ENCODE measurements around the gene ADAMTS17. TPM values are rescaled to one million over a fixed set of nuclear protein-coding genes. Genes with fewer than 3 reads are reported as not detected.

ADAMTS17 gene
- total RNA-seq, 1 donor from 2014 or later = 2.3 TPM

GRCh38 chr15:100105101-100105500 is 236.7 kb downstream of the ADAMTS17 start:
- no peaks in the 10 kb centered on the region for H3K27me3 ChIP-seq (ENCODE audit: control insufficient read depth, insufficient read depth, low read length)
- TF ChIP-seq, protein P1, sequence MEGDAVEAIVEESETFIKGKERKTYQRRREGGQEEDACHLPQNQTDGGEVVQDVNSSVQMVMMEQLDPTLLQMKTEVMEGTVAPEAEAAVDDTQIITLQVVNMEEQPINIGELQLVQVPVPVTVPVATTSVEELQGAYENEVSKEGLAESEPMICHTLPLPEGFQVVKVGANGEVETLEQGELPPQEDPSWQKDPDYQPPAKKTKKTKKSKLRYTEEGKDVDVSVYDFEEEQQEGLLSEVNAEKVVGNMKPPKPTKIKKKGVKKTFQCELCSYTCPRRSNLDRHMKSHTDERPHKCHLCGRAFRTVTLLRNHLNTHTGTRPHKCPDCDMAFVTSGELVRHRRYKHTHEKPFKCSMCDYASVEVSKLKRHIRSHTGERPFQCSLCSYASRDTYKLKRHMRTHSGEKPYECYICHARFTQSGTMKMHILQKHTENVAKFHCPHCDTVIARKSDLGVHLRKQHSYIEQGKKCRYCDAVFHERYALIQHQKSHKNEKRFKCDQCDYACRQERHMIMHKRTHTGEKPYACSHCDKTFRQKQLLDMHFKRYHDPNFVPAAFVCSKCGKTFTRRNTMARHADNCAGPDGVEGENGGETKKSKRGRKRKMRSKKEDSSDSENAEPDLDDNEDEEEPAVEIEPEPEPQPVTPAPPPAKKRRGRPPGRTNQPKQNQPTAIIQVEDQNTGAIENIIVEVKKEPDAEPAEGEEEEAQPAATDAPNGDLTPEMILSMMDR (IDR thresholded peaks at IDR 0.05; ENCODE audit: insufficient read depth, low read length, poor library complexity, severe bottlenecking) = no peak
- DNase-seq (ENCODE audit: low read depth) = no peak
- H3K4me3 ChIP-seq (ENCODE audit: low read depth, low read length) = no peak overlapping the region
- no peaks in the 10 kb centered on the region for H3K36me3 ChIP-seq (ENCODE audit: control insufficient read depth, insufficient read depth, low read length)

GRCh38 chr15:100104245-100104644 is 237.5 kb downstream of the ADAMTS17 start:
- Histone ChIP-seq H3K27me3 (ENCODE audit: control insufficient read depth, insufficient read depth, low read length) (no peaks in the 10 kb centered on the region), H3K4me3 (ENCODE audit: low read depth, low read length) (no peak overlapping the region), H3K36me3 (ENCODE audit: control insufficient read depth, insufficient read depth, low read length) (no peaks in the 10 kb centered on the region)
- TF ChIP-seq, protein P1 (IDR thresholded peaks at IDR 0.05; ENCODE audit: insufficient read depth, low read length, poor library complexity, severe bottlenecking) = no peak
- DNase-seq (ENCODE audit: low read depth) = no peak

DNA sequence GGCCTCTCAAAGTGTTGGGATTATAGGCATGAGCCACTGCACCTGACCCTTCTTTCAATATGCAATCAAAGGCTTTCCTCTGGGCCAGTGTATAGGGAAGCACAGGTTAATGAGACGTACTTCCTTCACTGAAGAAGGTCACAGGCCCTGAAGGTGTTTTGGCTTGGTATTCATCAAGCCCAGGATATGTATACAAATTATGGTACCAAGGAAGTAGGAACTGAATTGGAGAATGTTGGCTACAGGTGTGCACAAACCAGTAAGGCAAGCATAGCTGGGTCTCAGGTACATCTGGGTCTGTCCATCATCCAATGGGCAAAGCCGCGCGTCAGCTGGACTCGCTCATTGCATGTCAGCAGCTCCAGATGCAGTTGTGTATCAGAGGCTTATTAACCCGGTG is 237.9 kb downstream of the ADAMTS17 start:
- DNase-seq (ENCODE audit: low read depth) = no peak

GRCh38 chr15:100101426-100102089 is 240.2 kb downstream of the ADAMTS17 start:
- no peak for DNase-seq (ENCODE audit: low read depth)
- TF ChIP-seq, protein P1 (IDR thresholded peaks at IDR 0.05; ENCODE audit: insufficient read depth, low read length, poor library complexity, severe bottlenecking) = no peak

More for the DNA sequence above, 237.9 kb downstream of the ADAMTS17 start:
- H3K27me3 ChIP-seq (ENCODE audit: control insufficient read depth, insufficient read depth, low read length) = no peaks in the 10 kb centered on the region
- no peak overlapping the region for H3K4me3 ChIP-seq (ENCODE audit: low read depth, low read length)
- no peaks in the 10 kb centered on the region for H3K36me3 ChIP-seq (ENCODE audit: control insufficient read depth, insufficient read depth, low read length)
- TF ChIP-seq, protein P1 (IDR thresholded peaks at IDR 0.05; ENCODE audit: insufficient read depth, low read length, poor library complexity, severe bottlenecking) = no peak

GRCh38 chr15:100100926-100101325 is 240.8 kb downstream of the ADAMTS17 start:
- DNase-seq (ENCODE audit: low read depth) = no peak
- Histone ChIP-seq H3K4me3 (ENCODE audit: low read depth, low read length) (no peak overlapping the region), H3K27me3 (ENCODE audit: control insufficient read depth, insufficient read depth, low read length) (no peaks in the 10 kb centered on the region), H3K36me3 (ENCODE audit: control insufficient read depth, insufficient read depth, low read length) (no peaks in the 10 kb centered on the region)
- TF ChIP-seq, protein P1 (IDR thresholded peaks at IDR 0.05; ENCODE audit: insufficient read depth, low read length, poor library complexity, severe bottlenecking) = no peak

More at GRCh38 chr15:100101426-100102089, 240.2 kb downstream of the ADAMTS17 start:
- Histone ChIP-seq H3K36me3 (ENCODE audit: control insufficient read depth, insufficient read depth, low read length) (no peaks in the 10 kb centered on the region), H3K4me3 (ENCODE audit: low read depth, low read length) (no peak overlapping the region), H3K27me3 (ENCODE audit: control insufficient read depth, insufficient read depth, low read length) (no peaks in the 10 kb centered on the region)

- Histone ChIP-seq H3K4me3 (ENCODE audit: low read depth, low read length) (no peak overlapping the region), H3K27me3 (ENCODE audit: control insufficient read depth, insufficient read depth, low read length) (no peaks in the 10 kb centered on the region), H3K36me3 (ENCODE audit: control insufficient read depth, insufficient read depth, low read length) (no peaks in the 10 kb centered on the region)
- DNase-seq (ENCODE audit: low read depth) = no peak
- TF ChIP-seq, protein P1 (IDR thresholded peaks at IDR 0.05; ENCODE audit: insufficient read depth, low read length, poor library complexity, severe bottlenecking) = no peak
Observed at GRCh38 chr15:100099976-100100375, 241.8 kb downstream of the ADAMTS17 start.
